ENCODE measurements around the gene SMOC2. TPM values are rescaled to one million over a fixed set of nuclear protein-coding genes. Genes with fewer than 3 reads are reported as not detected.

Gene SMOC2
- total RNA-seq, 1 experiment from 2014 or later: 0.42 TPM

- no peak for TF ChIP-seq CTCF (IDR thresholded peaks at IDR 0.05 in 2 of 3, conservative IDR thresholded peaks at IDR 0.05 in 1 of 3; ENCODE audit: borderline replicate concordance in 1 of 3, insufficient read depth in 1 of 3, low read depth in 2 of 3, low read length in 2 of 3)
- TF ChIP-seq POLR2A (IDR thresholded peaks at IDR 0.05; ENCODE audit: borderline replicate concordance, extremely low read depth, insufficient read depth, insufficient read length): no peak
Observed at GRCh38 chr6:168667428-168667805, 226.4 kb downstream of the SMOC2 start (continued).

- Histone ChIP-seq H3K36me3 (ENCODE audit: control insufficient read depth in 1 of 2, insufficient read depth in 2 of 2, low read length in 2 of 2) (no peaks in the 10 kb centered on the region), H3K4me3 (replicated peaks in 1 of 2; ENCODE audit: low read depth in 1 of 2, low read length in 2 of 2) (no peak overlapping the region), H2AFZ (ENCODE audit: low read depth, low read length, poor library complexity, severe bottlenecking) (no peak overlapping the region), H3K4me2 (ENCODE audit: low read length) (no peak overlapping the region), H3K27ac (ENCODE audit: low read depth, low read length) (no peak overlapping the region), H4K20me1 (ENCODE audit: insufficient read depth) (no peaks in the 10 kb centered on the region), H3K27me3 (ENCODE audit: insufficient read depth, low read length) (no peaks in the 10 kb centered on the region), H3K9ac (ENCODE audit: low read length) (no peak overlapping the region), H3K9me3 (ENCODE audit: control insufficient read depth in 1 of 2, insufficient read depth in 1 of 2, low read depth in 1 of 2, low read length in 2 of 2) (no peaks in the 10 kb centered on the region), H3K79me2 (ENCODE audit: insufficient read depth, low read length) (no peaks in the 10 kb centered on the region), H3K4me1 (ENCODE audit: control insufficient read depth in 1 of 2, insufficient read depth in 2 of 2, low read length in 2 of 2) (no peaks in the 10 kb centered on the region; a peak in 1 of 4 replicates), H3K9me2 (ENCODE audit: insufficient read depth) (no peaks in the 10 kb centered on the region)
- DNase-seq (ENCODE audit: low read depth, low spot score): no peak
- ChIA-PET CTCF (no interaction called here), POLR2A (no interaction called here), RAD21 (ENCODE audit: low non-redundant PET in 1 of 2, low total read pairs in 2 of 2, uncharacterized antibody in 2 of 2, unreplicated experiment in 2 of 2) (no interaction called here)
- no peak for ATAC-seq
- intact Hi-C loops (cut with micrococcal nuclease): no loop called here
- no TSS peak for BruUV-seq (replicated peaks)
- no peak for TF ChIP-seq SRF (IDR thresholded peaks at IDR 0.05; ENCODE audit: low read depth)
- TF ChIP-seq TCF7L2 (IDR thresholded peaks at IDR 0.05; ENCODE audit: borderline replicate concordance, extremely low read depth, insufficient read depth, insufficient read length): no peak
- TF ChIP-seq POLR2A (IDR thresholded peaks at IDR 0.05; ENCODE audit: borderline replicate concordance, extremely low read depth, insufficient read depth, insufficient read length): no peak
- no peak for TF ChIP-seq CTCF (IDR thresholded peaks at IDR 0.05 in 2 of 3, conservative IDR thresholded peaks at IDR 0.05 in 1 of 3; ENCODE audit: borderline replicate concordance in 1 of 3, insufficient read depth in 1 of 3, low read depth in 2 of 3, low read length in 2 of 3)
- TF ChIP-seq ZFX (IDR thresholded peaks at IDR 0.05): no peak
- no peak for TF ChIP-seq CEBPB (IDR thresholded peaks at IDR 0.05; ENCODE audit: low read depth)
- no peak for TF ChIP-seq EZH2phosphoT487 (IDR thresholded peaks at IDR 0.05; ENCODE audit: borderline replicate concordance)
- TF ChIP-seq, protein P1, sequence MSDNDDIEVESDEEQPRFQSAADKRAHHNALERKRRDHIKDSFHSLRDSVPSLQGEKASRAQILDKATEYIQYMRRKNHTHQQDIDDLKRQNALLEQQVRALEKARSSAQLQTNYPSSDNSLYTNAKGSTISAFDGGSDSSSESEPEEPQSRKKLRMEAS (IDR thresholded peaks at IDR 0.05): no peak
- TF ChIP-seq, protein P2, sequence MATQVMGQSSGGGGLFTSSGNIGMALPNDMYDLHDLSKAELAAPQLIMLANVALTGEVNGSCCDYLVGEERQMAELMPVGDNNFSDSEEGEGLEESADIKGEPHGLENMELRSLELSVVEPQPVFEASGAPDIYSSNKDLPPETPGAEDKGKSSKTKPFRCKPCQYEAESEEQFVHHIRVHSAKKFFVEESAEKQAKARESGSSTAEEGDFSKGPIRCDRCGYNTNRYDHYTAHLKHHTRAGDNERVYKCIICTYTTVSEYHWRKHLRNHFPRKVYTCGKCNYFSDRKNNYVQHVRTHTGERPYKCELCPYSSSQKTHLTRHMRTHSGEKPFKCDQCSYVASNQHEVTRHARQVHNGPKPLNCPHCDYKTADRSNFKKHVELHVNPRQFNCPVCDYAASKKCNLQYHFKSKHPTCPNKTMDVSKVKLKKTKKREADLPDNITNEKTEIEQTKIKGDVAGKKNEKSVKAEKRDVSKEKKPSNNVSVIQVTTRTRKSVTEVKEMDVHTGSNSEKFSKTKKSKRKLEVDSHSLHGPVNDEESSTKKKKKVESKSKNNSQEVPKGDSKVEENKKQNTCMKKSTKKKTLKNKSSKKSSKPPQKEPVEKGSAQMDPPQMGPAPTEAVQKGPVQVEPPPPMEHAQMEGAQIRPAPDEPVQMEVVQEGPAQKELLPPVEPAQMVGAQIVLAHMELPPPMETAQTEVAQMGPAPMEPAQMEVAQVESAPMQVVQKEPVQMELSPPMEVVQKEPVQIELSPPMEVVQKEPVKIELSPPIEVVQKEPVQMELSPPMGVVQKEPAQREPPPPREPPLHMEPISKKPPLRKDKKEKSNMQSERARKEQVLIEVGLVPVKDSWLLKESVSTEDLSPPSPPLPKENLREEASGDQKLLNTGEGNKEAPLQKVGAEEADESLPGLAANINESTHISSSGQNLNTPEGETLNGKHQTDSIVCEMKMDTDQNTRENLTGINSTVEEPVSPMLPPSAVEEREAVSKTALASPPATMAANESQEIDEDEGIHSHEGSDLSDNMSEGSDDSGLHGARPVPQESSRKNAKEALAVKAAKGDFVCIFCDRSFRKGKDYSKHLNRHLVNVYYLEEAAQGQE (IDR thresholded peaks at IDR 0.05; ENCODE audit: low read depth): no peak
- no peak for TF ChIP-seq POLR2AphosphoS5 (IDR thresholded peaks at IDR 0.05; ENCODE audit: low read depth, low read length)
- no peak for TF ChIP-seq ZNF274 (IDR thresholded peaks at IDR 0.05; ENCODE audit: low read depth, low read length)
- TF ChIP-seq RAD21 (IDR thresholded peaks at IDR 0.05; ENCODE audit: low read depth): no peak
- no peak for TF ChIP-seq YY1 (IDR thresholded peaks at IDR 0.05; ENCODE audit: extremely low read depth, insufficient replicate concordance, low read depth, low read length)
- no peak for TF ChIP-seq EGR1 (IDR thresholded peaks at IDR 0.05; ENCODE audit: low read depth)
Observed at GRCh38 chr6:168670401-168670985, 229.5 kb downstream of the SMOC2 start.
